Smooth muscle cell of the brain vasculature (primary cell): ENCODE data around the gene IL21R.
A peak's percentile ranks its signal among the peaks of the same experiment; 100 is the strongest.
"Not testable (repeated sequence)": the region's sequence is repeated elsewhere in the genome, so short reads cannot be mapped to it uniquely, and the experiment has no call there.

Source experiments
- DNase-seq: peaks from one replicate; pipeline ENCODE4 v3.0.0-alpha.2; 2012; ENCODE audit warnings: low read depth, low spot score

Gene IL21R

GRCh38 chr16:27374804-27375425 lies 27.1 kb upstream of the IL21R start:
- peak; percentile 50 for DNase-seq

- no peak for DNase-seq
Measured at GRCh38 chr16:27377666-27378485, 24.1 kb upstream of the IL21R start.

GRCh38 chr16:27378871-27379481 lies 23.0 kb upstream of the IL21R start:
- DNase-seq, result no peak

GRCh38 chr16:27379919-27380318 lies 22.1 kb upstream of the IL21R start:
- DNase-seq, result no peak

- no peak for DNase-seq
Measured at GRCh38 chr16:27381236-27381635, 20.7 kb upstream of the IL21R start.

- DNase-seq, result no peak
Measured at GRCh38 chr16:27381974-27382855, 19.8 kb upstream of the IL21R start.

- DNase-seq, result no peak
Measured at GRCh38 chr16:27383556-27384243, 18.3 kb upstream of the IL21R start.

DNA sequence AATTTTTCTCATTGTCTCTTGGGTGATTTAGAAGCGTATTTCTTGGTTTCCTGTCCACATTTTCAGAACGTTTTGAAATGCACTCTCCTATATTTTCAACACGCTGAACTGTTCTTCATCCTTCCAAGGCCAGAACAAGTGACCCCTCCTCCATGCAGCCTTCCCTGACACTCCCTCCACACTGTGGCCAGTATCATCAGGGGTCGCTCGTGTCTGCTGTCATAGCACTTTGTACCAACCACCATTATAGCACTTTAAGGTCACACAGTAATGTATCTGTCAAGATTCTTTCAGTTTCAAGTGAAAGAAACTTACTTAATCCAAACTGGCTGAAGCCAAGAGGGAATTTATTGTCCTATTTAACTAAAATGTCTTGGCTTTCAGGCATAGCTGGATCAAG lies 17.5 kb upstream of the IL21R start:
- DNase-seq, result no peak

GRCh38 chr16:27385398-27385797 lies 16.6 kb upstream of the IL21R start:
- DNase-seq, result no peak

DNA sequence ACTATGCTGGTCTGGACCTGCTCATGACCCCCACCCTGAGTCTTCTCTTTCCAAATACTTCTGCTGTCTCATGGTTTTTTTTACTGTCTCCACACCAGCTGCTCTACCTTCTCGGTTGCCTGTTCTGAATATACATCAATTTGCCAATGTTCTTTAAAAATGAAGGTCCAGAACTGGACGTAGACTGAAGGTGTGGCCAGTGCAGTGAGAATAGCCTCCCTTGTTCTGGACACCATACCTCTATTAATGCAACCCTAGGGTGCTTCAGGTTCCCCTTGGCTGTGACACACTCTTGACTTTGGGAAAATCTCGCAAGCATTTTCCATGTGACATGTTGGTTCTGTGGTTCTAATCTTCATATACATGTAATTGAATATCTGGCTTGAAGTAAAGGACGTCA lies 15.3 kb upstream of the IL21R start:
- no peak for DNase-seq

GRCh38 chr16:27387724-27388123 lies 14.2 kb upstream of the IL21R start:
- no peak for DNase-seq

GRCh38 chr16:27389272-27389961 lies 12.6 kb upstream of the IL21R start:
- no peak for DNase-seq

DNA sequence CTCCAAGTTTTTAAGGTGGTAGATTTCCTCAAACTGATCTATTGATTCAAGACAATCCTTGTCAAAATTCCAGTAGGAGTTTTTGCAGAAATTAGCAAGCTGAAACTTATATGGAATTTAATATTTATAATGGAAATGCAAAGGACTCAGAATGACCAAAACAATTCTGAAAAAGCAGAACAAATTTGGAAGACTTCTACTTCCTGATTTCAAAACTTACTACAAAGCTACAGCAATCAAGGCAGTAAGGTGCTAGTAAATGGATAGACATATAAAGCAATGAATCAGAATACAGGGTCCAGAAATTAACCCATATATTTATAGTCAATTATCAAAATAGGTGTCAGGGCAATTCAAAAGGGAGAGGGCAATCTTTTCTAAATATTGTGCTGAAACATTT lies 11.8 kb upstream of the IL21R start:
- no peak for DNase-seq

DNA sequence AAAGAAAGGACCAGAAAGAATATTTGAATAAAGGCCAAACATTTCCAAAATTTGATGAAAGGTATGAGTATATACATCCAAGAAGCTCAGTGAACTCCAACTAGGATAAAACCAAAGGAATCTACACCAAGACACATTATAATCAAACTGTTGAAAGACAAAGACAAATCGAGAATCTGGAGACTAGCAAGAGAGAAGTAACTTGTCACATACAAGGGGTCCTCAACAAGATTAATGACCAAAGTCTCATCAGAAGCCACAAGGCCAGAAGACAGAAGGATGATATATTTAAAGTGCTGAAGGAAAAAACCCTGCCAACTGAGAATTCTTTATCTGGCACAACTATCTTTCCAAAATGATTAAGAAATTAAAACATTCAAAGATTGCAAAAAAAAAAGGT lies 9.3 kb upstream of the IL21R start:
- DNase-seq, result no peak

DNA sequence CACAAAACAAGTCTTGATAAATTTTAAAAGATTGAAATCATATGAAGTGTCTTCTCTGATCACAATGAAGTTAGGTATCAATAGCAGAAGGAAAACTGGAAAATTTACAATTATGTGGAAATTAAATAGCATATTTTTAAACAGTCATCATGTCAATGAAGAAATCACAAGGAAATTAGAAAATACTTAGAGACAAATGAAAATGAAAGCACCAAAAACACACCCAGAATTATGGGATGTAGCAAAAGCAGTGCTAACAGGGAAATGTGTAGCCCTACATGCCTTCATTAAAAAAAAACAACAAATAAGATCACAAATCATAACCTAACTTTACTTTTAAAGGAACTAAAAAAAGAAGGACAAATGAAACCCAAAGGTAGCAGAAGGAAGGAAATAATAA lies 7.5 kb upstream of the IL21R start:
- DNase-seq, result no peak

GRCh38 chr16:27398341-27398893 lies 3.6 kb upstream of the IL21R start:
- not testable (repeated sequence) for DNase-seq

GRCh38 chr16:27398894-27399853 lies 2.8 kb upstream of the IL21R start:
- no peak for DNase-seq

DNA sequence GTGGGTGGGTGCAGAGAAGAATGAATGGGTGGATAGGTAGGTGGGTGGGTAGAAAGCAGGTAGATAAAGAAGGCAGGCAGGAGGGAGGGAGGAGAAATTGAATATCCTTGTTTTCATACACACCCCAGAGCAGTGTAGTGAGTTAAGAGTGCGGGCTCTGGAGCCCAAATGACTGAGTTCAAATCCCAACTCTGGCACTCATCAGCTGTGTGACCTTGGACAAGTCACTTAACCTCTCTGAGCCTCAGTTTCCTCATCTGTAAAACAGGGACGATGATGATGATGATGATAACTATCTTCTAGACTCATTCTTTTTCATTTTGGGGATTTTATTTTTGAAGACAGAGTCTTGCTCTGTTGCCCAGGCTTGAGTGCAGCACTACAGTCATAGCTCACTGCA lies 2.0 kb upstream of the IL21R start:
- DNase-seq, result no peak
